ENCODE measurements around the gene SNORC. TPM values are rescaled to one million over a fixed set of nuclear protein-coding genes. Genes with fewer than 3 reads are reported as not detected.

Gene SNORC
- total and polyA plus RNA-seq, 4 donors, result 2.4 to 12.3 (median 6.6) TPM

GRCh38 chr2:232861353-232861752 lies 8.7 kb upstream of the SNORC start:
- WGBS, result 72% methylated on average over 5 of the region's 5 CpGs
- TF ChIP-seq SP1 (IDR thresholded peaks at IDR 0.05) (no peak), TAF1 (conservative IDR thresholded peaks at IDR 0.05) (no peak), FOXA2 (IDR thresholded peaks at IDR 0.05) (no peak), RXRA (IDR thresholded peaks at IDR 0.05) (no peak), RAD21 (IDR thresholded peaks at IDR 0.05) (no peak), MAX (IDR thresholded peaks at IDR 0.05) (no peak), REST (IDR thresholded peaks at IDR 0.05) (no peak), GABPA (IDR thresholded peaks at IDR 0.05 in 1 of 2, conservative IDR thresholded peaks at IDR 0.05 in 1 of 2) (no peak), HNF4A (conservative IDR thresholded peaks at IDR 0.05) (no peak), JUND (IDR thresholded peaks at IDR 0.05) (no peak)
- no peak overlapping the region for H3K9ac ChIP-seq (ENCODE audit: low read depth in 1 of 2, low read length in 2 of 2)
- no peaks in the 10 kb centered on the region for H3K36me3 ChIP-seq (ENCODE audit: control insufficient read depth in 4 of 4, insufficient read depth in 3 of 4, low read depth in 1 of 4, low read length in 3 of 4)
- H3K4me1 ChIP-seq (ENCODE audit: control insufficient read depth in 4 of 4, insufficient read depth in 4 of 4, low read length in 3 of 4), result peaks cover 5 to 40% (median 28%) of the 10 kb centered on the region in 4 donors
- no peak for DNase-seq (ENCODE audit: low spot score)
- H3K4me3 ChIP-seq (ENCODE audit: low read depth in 1 of 3, low read length in 3 of 3), result no peak overlapping the region
- no peaks in the 10 kb centered on the region for H3K9me3 ChIP-seq (ENCODE audit: control insufficient read depth in 4 of 4, low read length in 3 of 4)
- H3K27me3 ChIP-seq (ENCODE audit: control insufficient read depth in 4 of 4, insufficient read depth in 4 of 4, low read length in 3 of 4), result no peaks in the 10 kb centered on the region
- peak overlapping the region; percentile 71 to 94 for H3K27ac ChIP-seq (ENCODE audit: low read depth in 1 of 2, low read length in 2 of 2)

DNA sequence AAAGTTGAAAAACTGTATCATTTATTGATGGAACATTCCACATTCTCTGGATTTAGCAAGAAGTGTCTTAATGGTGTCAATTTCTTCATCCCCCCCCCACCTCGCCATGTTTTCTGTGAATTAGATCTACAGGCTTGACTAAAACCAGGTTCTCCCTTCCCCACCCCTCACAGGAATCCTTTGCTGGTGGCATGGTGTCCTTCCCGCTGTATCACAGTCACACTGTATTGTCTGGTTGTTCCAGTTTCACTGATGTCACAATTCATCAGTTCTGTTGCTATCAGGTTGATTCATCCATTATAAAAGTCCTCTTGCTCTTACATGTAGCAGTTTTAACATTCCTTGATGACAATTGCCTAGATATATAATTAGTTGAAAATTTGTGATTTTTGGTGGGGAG lies 6.1 kb upstream of the SNORC start:
- DNase-seq (ENCODE audit: low spot score), result no peak
- peaks cover 3 to 20% (median 11%) of the 10 kb centered on the region in 4 donors for H3K4me1 ChIP-seq (ENCODE audit: control insufficient read depth in 4 of 4, insufficient read depth in 4 of 4, low read length in 3 of 4)
- WGBS, result 98% methylated on average over 2 of the region's 2 CpGs
- no peak overlapping the region for H3K9ac ChIP-seq (ENCODE audit: low read depth in 1 of 2, low read length in 2 of 2)
- no peaks in the 10 kb centered on the region for H3K9me3 ChIP-seq (ENCODE audit: control insufficient read depth in 4 of 4, low read length in 3 of 4)
- no peak for TF ChIP-seq RXRA (IDR thresholded peaks at IDR 0.05)
- TF ChIP-seq NR2F2 (IDR thresholded peaks at IDR 0.05), result no peak
- no peak for TF ChIP-seq FOXA1 (IDR thresholded peaks at IDR 0.05)
- TF ChIP-seq HNF4A (conservative IDR thresholded peaks at IDR 0.05), result no peak
- no peak for TF ChIP-seq HNF4G (IDR thresholded peaks at IDR 0.05)
- TF ChIP-seq TAF1 (conservative IDR thresholded peaks at IDR 0.05), result no peak
- TF ChIP-seq EGR1 (IDR thresholded peaks at IDR 0.05; ENCODE audit: low read depth in 2 of 2), result no peak
- no peak for TF ChIP-seq REST (IDR thresholded peaks at IDR 0.05)
- no peak overlapping the region for H3K27ac ChIP-seq (ENCODE audit: low read depth in 1 of 2, low read length in 2 of 2)
- H3K27me3 ChIP-seq (ENCODE audit: control insufficient read depth in 4 of 4, insufficient read depth in 4 of 4, low read length in 3 of 4), result no peaks in the 10 kb centered on the region
- H3K4me3 ChIP-seq (ENCODE audit: low read depth in 1 of 3, low read length in 3 of 3), result no peak overlapping the region
- no peaks in the 10 kb centered on the region for H3K36me3 ChIP-seq (ENCODE audit: control insufficient read depth in 4 of 4, insufficient read depth in 3 of 4, low read depth in 1 of 4, low read length in 3 of 4)

Data from liver (tissue), 9 donors.